Stimulated activated naive CD8-positive, alpha-beta T cell treated with anti-CD3 and anti-CD28 coated beads, Interleukin-15, amount 100 ng/mL, for 72 hours (primary cell): ENCODE data around the gene CTNNA2.

Source experiments
- ATAC-seq: fragments of 150-1000 bp; cut with Tn5 transposase; 2 replicates; pipeline ENCODE4 v1.10.0; 2021; ENCODE audit warnings: mild to moderate bottlenecking, moderate library complexity
- DNase-seq, 2 donors: peaks; one replicate each; pipeline ENCODE4 v3.0.0; 2021 to 2022
- H3K27ac Mint-ChIP-seq, 2 donors: one replicate each; pipeline ENCODE4 v1.8.0; 2022; ENCODE audit warnings: mild to moderate bottlenecking in 2 of 2, mixed read lengths in 2 of 2, moderate library complexity in 2 of 2
- H3K27me3 Mint-ChIP-seq: one replicate; pipeline ENCODE4 v1.8.0; 2022; ENCODE audit warnings: mixed read lengths
- H3K4me1 Mint-ChIP-seq: one replicate; pipeline ENCODE4 v1.8.0; 2022; ENCODE audit warnings: mild to moderate bottlenecking, mixed read lengths
- H3K4me3 Mint-ChIP-seq, 2 donors: one replicate each; pipeline ENCODE4 v1.8.0; 2022; ENCODE audit warnings: mild to moderate bottlenecking in 2 of 2, mixed read lengths in 2 of 2, moderate library complexity in 1 of 2
- H3K9me3 Mint-ChIP-seq, 2 donors: one replicate each; pipeline ENCODE4 v1.8.0; 2022; ENCODE audit warnings: mixed read lengths in 2 of 2

The CTNNA2 gene

DNA sequence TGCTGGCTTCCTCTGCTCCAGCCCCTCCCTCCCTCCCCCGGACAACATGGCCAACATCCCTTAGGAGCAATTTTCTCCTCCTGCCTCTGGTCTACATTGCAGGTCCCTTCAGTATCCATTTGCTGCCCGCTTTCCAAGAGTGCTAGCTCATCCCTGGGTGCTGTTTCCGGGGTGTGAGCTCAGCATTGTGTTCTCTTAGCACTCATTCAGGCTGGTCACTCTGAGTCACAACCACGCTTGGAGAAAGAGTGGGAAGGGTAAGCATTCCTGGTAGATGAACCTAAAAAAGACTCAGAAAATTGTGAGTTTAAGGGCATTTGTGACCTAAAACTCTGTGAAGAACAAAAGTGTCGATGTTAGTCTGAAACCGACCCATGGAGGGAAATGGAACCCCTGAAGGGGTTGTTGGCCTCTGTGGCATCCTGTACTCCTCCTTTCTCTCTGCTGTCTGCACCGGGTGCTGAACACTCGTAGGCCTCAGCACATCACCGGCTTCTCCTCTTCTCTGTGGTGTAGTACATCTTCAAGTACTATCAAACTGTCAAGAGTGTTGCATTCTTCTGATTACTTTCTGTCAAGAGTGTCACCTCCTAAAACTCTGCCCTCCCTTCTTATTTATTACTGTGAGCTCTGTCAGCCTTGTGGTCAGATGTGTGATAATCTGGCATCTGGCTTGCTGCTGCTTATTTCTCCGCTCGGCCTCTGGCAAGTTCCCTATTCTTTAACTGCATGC lies 73.0 kb downstream of the CTNNA2 start:
- H3K27ac Mint-ChIP-seq, result no peak overlapping the region
- no peak for DNase-seq
- H3K4me3 Mint-ChIP-seq, result no peak overlapping the region
- peaks cover 4 to 9% of the 10 kb centered on the region in 2 donors for H3K9me3 Mint-ChIP-seq
- H3K27me3 Mint-ChIP-seq, result no peaks in the 10 kb centered on the region
- no peaks in the 10 kb centered on the region for H3K4me1 Mint-ChIP-seq
- no peak for ATAC-seq

DNA sequence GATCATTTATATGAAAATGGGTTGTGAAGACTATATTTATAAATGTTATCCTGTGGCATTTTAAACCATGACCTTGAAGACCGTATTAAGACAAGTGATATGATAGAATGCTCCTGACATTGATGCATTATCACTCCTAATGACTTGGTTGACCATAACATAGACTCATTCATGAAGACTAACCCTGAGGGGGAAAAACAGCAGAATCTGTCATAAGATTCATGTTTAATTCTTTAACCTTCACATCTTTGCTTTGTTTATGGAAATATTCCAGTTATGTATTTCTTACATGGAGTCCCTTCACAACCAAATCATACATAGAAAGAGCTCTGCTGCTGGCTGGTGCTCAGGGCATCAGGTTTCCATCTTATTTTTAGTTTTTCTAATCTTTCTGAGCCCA lies 78.4 kb downstream of the CTNNA2 start:
- DNase-seq, result no peak
- peaks cover 3 to 4% of the 10 kb centered on the region in 2 donors for H3K9me3 Mint-ChIP-seq
- no peak for ATAC-seq
- no peaks in the 10 kb centered on the region for H3K27me3 Mint-ChIP-seq
- no peak overlapping the region for H3K4me3 Mint-ChIP-seq
- H3K4me1 Mint-ChIP-seq, result no peaks in the 10 kb centered on the region
- H3K27ac Mint-ChIP-seq, result no peak overlapping the region

DNA sequence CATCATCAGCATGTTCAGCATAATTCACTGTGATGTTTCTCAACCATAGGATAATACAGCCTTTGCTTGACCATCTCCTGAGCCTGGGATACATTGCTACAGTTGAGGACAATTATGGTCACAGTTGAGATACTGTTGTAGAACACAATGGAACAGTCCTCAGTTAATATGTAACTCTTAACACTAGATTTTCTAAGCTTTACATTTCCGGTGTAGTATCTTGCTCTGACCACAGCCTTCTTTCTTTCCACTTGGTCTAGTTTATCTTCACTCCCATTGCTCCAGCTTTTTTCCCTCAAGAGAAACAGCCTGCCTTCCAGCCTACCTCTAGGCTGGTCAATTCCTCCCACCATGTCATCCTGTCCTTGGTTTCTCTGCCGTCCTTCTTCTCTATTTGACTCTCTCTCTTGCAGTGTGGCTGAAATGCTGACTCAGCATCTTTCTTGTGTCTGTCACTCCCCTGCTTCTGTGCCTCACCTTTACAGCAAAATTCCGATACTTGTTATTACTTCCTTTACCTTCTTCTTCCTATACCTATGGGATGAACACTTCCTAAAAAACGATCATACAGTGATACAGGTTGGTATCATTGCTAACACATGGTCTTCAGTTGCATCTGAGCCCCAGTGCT lies 80.5 kb downstream of the CTNNA2 start:
- H3K27me3 Mint-ChIP-seq, result no peaks in the 10 kb centered on the region
- H3K9me3 Mint-ChIP-seq, result no peaks in the 10 kb centered on the region
- no peak overlapping the region for H3K4me3 Mint-ChIP-seq
- ATAC-seq, result no peak
- H3K4me1 Mint-ChIP-seq, result no peaks in the 10 kb centered on the region
- H3K27ac Mint-ChIP-seq, result no peak overlapping the region
- no peak for DNase-seq

DNA sequence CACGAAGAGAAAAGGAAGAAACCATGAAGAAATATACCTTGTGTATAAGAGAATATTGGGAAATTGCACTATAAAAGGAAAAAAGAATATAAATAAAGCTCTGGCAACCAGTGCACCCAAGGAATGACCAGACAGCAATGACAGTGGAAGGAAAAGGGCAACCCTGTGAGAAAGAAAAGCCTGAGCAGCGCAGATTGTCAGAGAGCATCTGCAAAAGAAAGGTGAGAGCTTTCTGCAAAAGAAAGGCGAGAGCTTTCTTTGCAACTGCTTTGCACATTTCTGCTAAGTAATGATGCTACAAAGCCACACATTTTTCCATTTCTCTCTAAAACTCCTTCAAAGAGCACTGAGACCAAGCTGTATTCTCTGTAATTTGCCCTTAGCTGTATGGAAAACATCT lies 83.6 kb downstream of the CTNNA2 start:
- Mint-ChIP-seq H3K4me1 (no peaks in the 10 kb centered on the region), H3K9me3 (peaks cover 0 to 5% of the 10 kb centered on the region in 2 donors), H3K27me3 (no peaks in the 10 kb centered on the region), H3K4me3 (no peak overlapping the region), H3K27ac (no peak overlapping the region)
- ATAC-seq (no peak), DNase-seq (no peak)

DNA sequence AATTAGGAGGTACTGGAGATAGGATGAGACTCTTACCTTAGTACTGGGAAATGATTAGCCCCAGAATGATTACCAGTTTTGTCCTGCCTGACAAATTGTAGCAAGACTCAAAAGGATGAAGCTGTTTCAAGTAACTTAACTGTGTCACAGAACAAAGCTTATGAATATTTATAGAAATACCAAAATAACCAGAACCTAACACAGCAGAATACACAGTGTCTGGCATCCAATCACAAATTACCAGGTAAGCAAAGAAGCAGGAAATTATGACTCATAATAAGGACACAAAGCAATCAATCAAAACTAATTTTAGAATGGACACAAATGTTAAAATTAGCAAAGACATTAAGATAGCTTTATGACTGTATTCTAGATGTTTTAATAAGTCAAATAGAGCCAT lies 91.9 kb downstream of the CTNNA2 start:
- ATAC-seq (no peak), DNase-seq (no peak)
- Mint-ChIP-seq H3K27me3 (no peaks in the 10 kb centered on the region), H3K4me3 (no peak overlapping the region), H3K27ac (no peak overlapping the region), H3K9me3 (peaks cover 0 to 16% of the 10 kb centered on the region in 2 donors), H3K4me1 (no peaks in the 10 kb centered on the region)

DNA sequence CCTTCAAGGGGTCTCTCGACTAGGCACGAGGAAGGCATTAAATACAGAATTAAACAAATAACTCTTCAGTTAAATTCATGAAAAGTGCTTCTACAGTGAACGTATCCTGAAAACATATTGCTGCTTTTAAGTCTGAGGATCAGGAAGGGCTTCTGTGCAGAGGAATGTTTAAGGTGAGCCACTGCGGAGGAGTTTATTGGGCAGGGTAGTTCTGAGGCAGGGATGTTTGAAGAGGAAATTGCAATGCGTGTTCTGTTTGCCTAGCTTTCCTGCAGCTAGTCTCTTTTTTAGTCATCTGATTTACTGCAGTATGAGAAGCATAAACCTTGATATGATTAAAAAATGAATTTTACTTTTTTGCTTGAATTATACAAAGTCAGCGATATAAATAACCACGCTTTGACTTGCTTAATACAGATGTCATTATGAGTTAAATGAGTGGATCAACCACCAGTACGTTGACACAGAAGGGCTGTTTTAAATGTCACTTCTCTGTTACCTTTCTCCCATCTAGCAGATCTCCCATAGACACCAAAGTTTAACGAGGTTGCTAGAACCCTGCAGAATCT lies 98.7 kb downstream of the CTNNA2 start:
- no peaks in the 10 kb centered on the region for H3K4me1 Mint-ChIP-seq
- no peak overlapping the region for H3K27ac Mint-ChIP-seq
- ATAC-seq, result no peak
- H3K9me3 Mint-ChIP-seq, result peaks cover 0 to 15% of the 10 kb centered on the region in 2 donors
- H3K4me3 Mint-ChIP-seq, result no peak overlapping the region
- no peaks in the 10 kb centered on the region for H3K27me3 Mint-ChIP-seq
- DNase-seq, result no peak

DNA sequence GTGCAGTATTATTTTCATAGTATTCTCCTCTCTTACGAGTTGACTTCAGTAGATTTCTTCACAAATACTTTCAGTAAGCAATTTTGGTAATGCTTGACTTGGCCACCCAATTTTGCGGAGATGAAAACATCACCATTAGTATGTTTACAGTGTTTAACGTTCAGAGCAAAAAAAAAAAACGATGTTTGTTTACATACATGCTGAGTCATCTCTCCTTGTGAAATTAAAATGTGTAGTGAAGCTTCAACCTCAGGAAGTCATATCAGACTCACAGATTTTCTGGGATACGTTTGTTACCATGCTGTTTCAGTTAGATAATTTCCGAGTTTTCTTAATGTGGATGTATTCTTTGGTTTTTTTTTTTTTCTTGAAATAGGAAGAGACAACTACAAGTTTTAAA lies 100.1 kb downstream of the CTNNA2 start:
- ATAC-seq (no peak), DNase-seq (no peak)
- H3K27me3 Mint-ChIP-seq, result no peaks in the 10 kb centered on the region

DNA sequence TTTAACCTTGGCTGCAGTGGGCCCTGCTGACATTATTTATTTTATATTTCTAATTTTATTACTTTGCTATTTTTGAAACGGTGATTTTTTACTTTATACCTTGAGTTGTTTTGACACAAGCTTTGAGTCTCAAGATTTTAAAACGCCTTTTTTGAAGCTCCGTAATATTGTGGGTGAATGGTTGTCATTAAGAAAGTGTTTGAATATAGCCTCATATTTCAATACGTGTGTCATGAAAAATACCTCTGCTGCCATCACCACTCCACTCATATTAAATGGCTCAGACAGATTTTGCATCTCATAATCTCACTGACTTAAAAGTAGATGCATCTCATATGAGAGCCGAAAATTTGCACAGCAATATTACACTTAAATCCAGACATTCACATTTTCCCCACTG lies 106.6 kb downstream of the CTNNA2 start:
- no peak overlapping the region for H3K4me3 Mint-ChIP-seq
- ATAC-seq, result no peak

More for the DNA sequence above, 100.1 kb downstream of the CTNNA2 start:
- peaks cover 0 to 14% of the 10 kb centered on the region in 2 donors for H3K9me3 Mint-ChIP-seq
- H3K4me1 Mint-ChIP-seq, result no peaks in the 10 kb centered on the region
- H3K27ac Mint-ChIP-seq, result no peak overlapping the region
- H3K4me3 Mint-ChIP-seq, result no peak overlapping the region

DNA sequence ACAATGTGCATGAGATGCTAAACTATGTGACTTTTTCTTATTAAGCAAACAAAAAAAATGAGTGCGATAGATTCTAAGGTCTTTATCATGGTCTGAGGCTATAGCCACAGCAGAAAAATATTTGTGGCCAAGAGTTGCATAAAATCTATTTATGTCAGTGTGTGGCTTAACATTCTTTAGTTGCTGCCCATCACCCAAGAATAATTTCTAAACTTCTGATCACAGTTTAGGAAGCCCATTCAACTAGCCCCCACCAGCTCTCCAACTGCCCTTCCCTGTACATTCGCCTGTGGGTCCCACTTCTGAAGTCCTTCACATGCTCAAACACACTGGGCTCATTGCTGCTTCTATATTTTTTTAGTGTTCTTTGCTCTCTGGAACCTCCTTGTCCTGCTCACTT lies 107.1 kb downstream of the CTNNA2 start:
- DNase-seq (no peak), ATAC-seq (no peak)
- Mint-ChIP-seq H3K4me1 (no peaks in the 10 kb centered on the region), H3K27ac (no peak overlapping the region), H3K4me3 (no peak overlapping the region), H3K9me3 (peaks cover 0 to 21% of the 10 kb centered on the region in 2 donors), H3K27me3 (no peaks in the 10 kb centered on the region)

More for the DNA sequence above, 106.6 kb downstream of the CTNNA2 start:
- no peaks in the 10 kb centered on the region for H3K4me1 Mint-ChIP-seq
- DNase-seq, result no peak
- H3K27me3 Mint-ChIP-seq, result no peaks in the 10 kb centered on the region
- H3K27ac Mint-ChIP-seq, result no peak overlapping the region
- H3K9me3 Mint-ChIP-seq, result peaks cover 0 to 15% of the 10 kb centered on the region in 2 donors

DNA sequence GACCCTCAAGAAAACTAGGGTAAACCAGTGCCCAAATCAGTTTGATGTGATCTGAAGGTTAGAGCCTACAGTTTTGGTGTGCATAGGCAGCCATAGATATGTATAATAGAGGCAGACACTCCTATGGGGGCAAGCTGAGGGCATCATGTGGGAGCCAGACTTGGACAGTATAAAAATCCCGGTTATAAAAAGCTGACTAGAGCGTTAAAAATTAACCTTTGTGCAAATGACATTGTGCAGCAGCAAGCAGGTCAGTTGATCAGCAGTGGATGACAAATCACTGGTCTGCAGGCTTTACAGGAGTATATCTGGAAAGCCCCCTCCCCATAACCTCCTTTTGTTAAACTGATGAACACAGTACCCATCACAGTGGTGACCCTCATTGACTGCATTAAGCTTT lies 107.8 kb downstream of the CTNNA2 start:
- H3K9me3 Mint-ChIP-seq, result peaks cover 6 to 21% of the 10 kb centered on the region in 2 donors
- H3K4me3 Mint-ChIP-seq, result no peak overlapping the region
- H3K4me1 Mint-ChIP-seq, result no peaks in the 10 kb centered on the region
- H3K27me3 Mint-ChIP-seq, result no peaks in the 10 kb centered on the region
- ATAC-seq, result no peak
- DNase-seq, result no peak
- H3K27ac Mint-ChIP-seq, result no peak overlapping the region

DNA sequence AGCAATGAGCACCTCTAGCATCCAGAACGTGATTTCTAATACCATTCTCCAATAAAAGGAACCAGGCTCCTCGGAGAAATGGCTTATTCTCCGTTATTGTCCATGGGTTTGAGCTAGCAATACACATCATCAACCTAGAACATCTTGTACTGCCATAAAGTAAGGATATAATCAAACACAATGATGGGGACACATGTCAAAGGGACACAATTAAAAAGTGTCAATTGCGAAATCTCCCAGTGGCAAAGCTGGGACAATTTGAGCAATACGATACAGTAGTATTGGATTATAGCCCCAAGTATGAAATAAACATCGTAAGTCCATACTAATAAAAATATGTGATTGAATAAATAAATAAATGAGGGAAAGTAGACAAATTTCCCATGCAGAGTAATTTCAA lies 108.4 kb downstream of the CTNNA2 start:
- no peaks in the 10 kb centered on the region for H3K4me1 Mint-ChIP-seq
- H3K4me3 Mint-ChIP-seq, result no peak overlapping the region
- peaks cover 12 to 21% of the 10 kb centered on the region in 2 donors for H3K9me3 Mint-ChIP-seq
- no peaks in the 10 kb centered on the region for H3K27me3 Mint-ChIP-seq
- ATAC-seq (no peak), DNase-seq (no peak)
- no peak overlapping the region for H3K27ac Mint-ChIP-seq

DNA sequence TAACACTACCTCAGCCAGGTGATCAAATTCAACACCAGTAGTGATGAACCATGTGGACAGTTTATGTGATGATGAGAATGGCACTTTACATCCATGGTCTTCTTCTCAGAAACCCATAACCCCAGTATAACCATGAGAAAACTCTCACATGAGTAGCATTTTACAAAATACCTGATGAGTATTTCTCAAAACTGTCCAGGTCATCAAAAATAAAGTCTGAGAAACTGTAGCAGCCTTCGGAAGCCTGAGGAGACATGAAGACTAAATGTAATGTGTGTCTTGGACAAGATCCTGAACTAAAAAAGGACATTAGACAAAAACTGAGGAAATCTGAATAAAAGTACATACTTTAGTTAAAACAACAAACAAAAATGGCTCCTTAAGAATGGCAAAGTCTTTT lies 108.9 kb downstream of the CTNNA2 start:
- H3K4me1 Mint-ChIP-seq, result no peaks in the 10 kb centered on the region

DNA sequence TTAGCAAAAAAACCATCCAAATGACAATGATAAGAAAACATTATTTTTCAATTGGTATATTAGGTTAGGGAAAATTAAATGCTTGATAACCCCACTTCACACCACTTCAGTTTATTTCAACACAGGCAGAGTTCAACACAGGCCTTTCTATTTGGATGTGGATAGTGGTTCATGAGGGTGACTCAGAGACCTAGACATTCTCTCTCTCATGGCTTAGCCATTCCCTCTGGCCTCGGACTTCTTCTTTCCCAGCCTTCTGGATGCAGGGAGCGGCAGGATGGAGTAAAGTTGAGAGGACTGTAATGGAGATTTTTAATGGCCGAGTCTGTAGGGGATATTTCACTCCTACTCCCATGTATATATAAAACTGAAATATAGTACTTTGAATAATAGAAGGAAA lies 109.7 kb downstream of the CTNNA2 start:
- Mint-ChIP-seq H3K27ac (no peak overlapping the region), H3K27me3 (no peaks in the 10 kb centered on the region), H3K4me3 (no peak overlapping the region), H3K4me1 (no peaks in the 10 kb centered on the region), H3K9me3 (peaks cover 17% of the 10 kb centered on the region in 2 donors)
- DNase-seq (no peak), ATAC-seq (no peak)

More for the DNA sequence above, 108.9 kb downstream of the CTNNA2 start:
- no peak for ATAC-seq
- no peak overlapping the region for H3K4me3 Mint-ChIP-seq
- peaks cover 17 to 21% of the 10 kb centered on the region in 2 donors for H3K9me3 Mint-ChIP-seq
- H3K27ac Mint-ChIP-seq, result no peak overlapping the region
- no peak for DNase-seq
- no peaks in the 10 kb centered on the region for H3K27me3 Mint-ChIP-seq

DNA sequence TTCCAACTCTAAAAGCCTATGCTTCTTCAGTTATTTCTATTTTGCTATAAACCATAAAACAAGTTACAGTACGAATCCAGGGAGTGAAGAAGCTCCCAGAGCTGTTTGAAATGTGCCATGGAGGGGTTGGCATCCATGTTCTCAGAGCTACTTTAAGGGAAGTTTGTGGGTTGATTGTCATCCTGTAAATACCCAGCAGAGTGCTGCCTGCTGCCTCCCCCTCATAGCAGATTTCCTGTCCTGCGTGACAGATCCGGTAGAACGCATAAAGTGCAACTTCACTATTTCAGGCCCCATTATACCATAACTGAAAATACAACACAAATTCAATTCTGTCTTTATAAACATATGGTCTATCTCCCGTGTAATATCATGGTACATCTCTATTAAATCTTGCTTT lies 114.4 kb downstream of the CTNNA2 start:
- ATAC-seq, result no peak
- Mint-ChIP-seq H3K27me3 (no peaks in the 10 kb centered on the region), H3K27ac (no peak overlapping the region), H3K4me1 (no peaks in the 10 kb centered on the region), H3K9me3 (peaks cover 16 to 36% of the 10 kb centered on the region in 2 donors), H3K4me3 (no peak overlapping the region)
- DNase-seq, result no peak

DNA sequence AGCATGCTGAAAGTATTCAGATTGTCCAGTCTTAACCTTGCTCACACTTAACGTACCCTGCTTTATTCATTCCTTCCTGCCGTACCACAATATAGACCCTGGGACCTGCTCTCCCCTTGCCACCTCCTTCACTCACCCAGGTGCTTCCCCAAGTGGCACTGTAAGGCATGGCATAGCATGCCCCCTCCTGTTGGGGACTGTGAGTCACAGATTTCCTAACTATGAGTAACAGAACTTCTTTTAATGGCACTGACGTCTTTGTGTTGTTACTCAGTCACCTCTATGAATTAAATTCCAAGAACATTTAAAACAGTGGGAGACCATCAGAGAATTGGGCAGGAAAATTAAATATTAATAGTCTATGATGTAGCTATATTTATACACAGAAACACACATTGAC lies 117.2 kb downstream of the CTNNA2 start:
- Mint-ChIP-seq H3K27ac (no peak overlapping the region), H3K27me3 (no peaks in the 10 kb centered on the region), H3K4me3 (no peak overlapping the region), H3K4me1 (no peaks in the 10 kb centered on the region), H3K9me3 (peaks cover 15 to 45% of the 10 kb centered on the region in 2 donors)
- ATAC-seq, result no peak
- DNase-seq, result no peak

DNA sequence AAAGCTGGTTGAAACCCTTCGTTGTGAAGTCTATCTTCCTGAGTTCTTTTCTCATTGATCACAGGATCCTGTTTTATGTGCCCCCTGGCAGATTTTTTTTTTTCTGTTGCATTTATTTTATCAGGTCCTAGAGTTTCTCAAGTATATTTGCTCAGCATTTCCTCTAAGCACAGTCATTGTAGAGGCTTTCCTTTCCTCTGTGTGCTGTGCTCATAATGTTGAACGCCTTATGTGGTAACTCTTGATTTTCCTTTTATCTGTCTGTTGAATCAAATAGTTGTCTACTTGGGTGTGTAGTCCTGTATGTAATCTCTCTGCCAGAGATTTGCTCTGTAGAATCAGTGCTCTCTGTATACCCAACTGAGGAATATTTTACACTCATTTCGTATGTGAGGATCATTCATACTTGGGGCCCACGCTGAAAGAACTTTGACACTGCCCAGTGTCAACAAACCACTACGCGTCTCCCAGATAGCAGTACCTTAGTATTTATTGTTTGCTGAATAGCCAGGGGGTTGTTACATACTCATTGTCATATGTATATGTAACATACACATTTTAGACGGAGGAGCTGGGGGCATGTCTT lies 118.2 kb downstream of the CTNNA2 start:
- no peak for ATAC-seq
- Mint-ChIP-seq H3K4me1 (no peaks in the 10 kb centered on the region), H3K9me3 (peaks cover 15 to 36% of the 10 kb centered on the region in 2 donors), H3K4me3 (no peak overlapping the region), H3K27me3 (no peaks in the 10 kb centered on the region), H3K27ac (no peak overlapping the region)
- no peak for DNase-seq
